GM21717 (cell line): Measurements from ENCODE around the gene MISP3.

Experiments
- ATAC-seq: cut with Tn5 transposase; IDR thresholded peaks from one replicate; pipeline ENCODE4 v1.9.1; 2021; ENCODE audit warnings: mild to moderate bottlenecking, moderate library complexity; ENCODE audit not compliant: unreplicated experiment

Gene MISP3

DNA sequence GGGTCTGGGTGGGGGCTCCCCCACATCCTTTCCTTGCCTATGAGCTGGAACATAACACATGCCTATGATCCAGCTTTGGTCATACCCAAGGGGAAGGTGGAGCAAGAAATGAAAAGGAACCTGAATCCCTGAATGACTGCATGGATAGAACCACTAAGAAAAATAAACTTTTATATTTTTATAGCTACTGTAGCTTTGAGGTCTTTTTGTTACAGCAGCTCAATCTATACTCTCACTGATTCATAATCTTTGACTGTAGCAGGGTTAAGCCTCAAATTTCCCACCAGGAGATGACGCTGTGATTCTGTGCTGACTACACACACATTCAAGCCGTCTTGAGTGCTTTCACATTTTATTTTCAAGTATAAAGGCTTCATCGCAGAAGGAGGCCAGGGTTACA is 19.6 kb upstream of the MISP3 start:
- no peak for ATAC-seq

DNA sequence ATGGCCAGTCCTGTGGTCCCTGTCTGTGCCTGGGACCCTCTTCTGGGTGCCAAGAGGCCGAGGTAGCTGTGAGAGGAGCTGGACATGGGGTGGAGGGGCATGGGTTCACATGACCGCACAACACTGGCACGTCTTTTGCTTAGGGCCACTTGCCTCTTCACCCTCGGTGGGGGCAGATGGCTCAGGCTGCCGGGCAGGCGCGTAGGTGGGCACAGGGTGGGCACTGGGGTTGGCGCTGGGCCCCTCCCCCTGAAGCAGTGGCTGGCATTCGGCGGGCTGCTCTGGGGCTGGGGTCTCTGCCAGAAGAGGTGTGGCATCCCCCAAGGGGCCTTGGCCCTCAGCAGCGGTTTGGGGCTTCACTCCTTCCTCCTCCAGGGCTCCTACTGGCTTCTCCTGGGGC is 19.1 kb upstream of the MISP3 start:
- no peak for ATAC-seq

DNA sequence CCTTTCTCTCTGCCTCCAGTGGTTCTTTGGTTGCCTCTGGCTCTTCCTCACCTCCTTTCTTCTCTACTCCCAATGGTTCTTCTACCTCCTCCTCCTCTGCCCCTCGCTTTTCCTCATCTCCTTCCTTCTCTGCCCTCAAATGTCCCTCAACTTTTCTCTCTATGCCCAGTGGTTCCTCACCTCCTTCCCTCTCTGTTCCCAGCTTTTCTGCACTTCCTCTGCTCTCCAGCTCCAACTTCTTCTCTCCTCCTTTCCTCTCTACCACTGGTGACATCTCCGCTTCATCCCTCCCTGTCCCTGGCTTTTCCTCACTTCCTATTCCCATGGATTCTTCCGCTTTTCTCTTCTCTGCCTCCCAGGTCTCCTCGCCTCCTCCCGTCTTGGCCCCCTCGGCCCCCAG is 18.5 kb upstream of the MISP3 start:
- no peak for ATAC-seq

DNA sequence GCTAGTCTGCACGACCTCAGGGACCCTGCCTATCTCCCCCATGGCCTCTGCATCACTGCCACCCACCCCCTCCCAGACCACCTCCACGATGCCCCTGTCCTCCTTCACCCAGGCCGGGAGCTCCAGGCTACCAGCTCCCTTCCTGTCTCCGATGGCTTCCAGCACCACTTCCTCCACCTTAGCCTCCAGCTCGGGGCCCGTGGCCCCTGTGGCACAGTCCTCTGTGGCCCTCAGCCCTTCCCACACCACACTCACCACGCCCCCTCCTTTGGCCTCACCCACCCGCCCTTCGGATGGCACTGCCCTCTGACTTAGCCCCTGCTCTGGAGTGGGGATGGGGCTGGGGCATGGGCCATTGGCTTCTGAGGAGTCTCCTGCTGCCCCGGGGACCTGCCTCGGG is 17.9 kb upstream of the MISP3 start:
- ATAC-seq, result no peak

DNA sequence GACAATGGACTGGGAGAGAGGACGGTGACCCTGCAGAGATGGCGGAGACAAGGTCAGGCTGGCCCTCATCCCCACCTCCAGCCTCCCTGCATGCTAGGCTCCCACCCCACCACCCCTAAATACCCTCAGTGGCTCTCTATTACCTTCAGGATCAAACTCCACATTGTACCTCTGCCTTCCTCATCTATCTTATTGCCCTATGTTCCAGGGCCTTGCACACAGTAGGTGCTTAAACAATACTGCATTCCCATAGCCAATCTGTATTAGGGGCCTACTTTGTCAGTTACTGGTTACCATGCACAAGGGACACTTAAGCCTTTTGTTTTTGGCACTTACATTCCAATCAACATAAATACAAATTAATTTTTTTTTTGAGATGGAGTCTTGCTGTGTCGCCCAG is 17.2 kb upstream of the MISP3 start:
- no peak for ATAC-seq

DNA sequence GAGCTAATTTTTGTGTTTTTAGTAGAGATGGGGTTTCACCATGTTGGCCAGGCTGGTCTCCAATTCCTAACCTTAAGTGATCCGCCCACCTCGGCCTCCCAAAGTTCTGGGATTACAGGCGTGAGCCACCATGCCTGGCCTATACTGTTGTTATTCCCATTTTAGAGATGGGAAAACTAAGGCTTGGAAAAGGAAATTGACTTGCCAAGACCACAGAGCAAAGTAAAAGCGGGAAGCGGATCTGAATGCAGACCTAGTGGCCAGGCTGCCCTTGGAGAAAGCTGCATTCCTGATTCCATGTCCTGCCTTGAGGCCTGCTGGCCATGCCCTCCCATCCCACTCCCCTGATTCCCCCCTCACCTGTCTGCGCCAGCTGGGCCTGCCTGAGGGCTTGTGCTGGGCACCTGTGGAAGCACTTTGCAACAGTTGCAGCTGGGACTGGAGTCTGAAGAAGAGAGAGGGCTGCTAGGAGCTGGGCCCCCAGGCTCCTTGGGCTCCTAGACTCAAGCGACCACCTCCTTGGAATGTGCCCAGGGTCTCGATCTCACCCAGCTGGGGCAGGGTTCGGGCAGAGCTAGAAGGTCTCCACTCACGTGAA is 16.4 kb upstream of the MISP3 start:
- no peak for ATAC-seq

DNA sequence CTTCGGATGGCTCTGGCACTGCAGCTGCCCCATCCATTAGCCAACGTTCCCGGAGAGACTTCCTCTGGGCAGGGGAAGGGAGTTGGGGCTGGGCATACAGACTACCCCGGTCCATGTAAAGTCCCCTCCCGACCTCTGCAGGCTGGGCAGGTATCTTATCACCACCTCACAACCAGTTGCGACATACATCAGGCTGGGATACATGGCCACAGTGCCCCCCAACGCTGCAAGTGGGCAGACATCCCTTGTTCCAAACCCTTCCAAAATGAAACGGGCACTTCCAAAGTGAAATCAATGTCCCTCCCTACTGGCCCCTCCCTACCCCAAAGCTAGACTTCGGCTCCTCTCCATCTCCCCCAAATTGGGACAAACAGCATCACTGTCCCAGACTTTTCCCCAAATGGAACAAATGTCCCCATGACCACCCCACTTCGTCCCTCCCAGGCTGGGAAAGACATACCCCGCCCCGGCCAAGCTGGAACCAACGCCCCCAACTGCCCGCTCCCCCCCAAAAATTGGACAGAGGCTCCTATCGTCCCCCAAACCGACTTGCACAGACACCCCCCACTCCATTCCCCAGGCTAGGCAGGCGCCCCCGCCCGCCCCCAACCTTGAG is 15.7 kb upstream of the MISP3 start:
- no peak for ATAC-seq

DNA sequence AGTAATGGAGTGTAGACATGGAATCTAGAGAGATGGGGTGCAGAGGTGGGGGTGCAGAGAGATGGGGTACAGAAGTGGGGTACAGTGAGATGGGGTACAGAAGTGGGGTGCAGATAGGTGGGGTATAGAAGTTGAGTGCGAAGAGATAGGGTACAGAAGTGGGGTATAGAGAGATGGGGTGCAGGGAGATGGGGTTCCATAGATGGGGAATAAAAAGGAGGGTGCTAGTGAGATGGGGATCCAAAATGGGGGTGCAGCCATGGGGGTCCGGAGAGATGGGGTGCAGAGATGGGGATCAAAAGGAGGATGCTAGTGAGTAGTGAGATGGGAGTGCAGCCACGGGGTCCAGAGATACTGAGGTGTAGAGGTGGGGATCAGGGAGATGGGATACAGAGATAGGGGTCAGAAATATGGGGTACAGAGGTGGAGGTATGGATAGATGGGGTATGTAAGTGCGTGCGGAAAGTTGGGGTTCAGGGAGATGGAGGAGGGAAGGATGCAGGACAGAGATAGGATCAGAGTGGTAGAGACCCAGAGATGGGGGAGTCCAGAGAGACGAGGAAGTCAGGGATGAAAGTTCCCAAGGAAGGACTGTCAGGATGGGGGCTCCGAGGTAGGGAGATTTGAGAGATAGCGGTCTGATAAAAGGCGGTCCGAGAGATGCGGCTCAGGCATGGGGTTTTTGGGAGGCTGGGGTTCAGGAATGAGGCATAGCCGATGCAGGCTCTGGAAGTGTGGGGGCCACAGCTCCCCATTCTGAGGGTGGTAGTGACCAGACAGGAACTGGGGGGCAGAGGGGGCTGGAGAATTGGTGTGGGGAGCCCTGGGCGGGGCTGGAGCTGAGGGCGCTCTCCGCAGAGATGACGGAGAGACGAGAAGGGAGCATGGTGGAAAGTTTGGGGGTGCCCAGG is 14.1 kb upstream of the MISP3 start:
- ATAC-seq, result no peak

DNA sequence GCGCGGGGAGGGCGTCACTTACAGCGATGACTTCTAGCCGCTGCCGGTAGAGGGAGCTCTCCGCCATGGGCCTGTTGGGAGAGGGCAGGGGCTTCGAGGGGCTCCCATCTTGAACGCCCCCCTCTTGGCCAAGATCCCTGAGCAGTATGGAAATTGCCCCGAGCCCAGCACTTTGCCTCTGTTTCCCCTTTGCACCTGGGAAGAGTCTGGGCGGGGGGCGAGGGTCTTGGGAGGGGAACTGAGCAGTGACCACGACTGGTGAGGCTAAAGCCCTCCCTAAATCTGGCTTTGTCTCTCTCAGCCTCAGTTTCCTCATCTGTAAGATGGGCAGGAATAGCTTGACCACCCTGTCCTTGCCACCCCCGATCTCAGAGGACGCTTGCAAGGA is 13.5 kb upstream of the MISP3 start:
- ATAC-seq, result no peak

DNA sequence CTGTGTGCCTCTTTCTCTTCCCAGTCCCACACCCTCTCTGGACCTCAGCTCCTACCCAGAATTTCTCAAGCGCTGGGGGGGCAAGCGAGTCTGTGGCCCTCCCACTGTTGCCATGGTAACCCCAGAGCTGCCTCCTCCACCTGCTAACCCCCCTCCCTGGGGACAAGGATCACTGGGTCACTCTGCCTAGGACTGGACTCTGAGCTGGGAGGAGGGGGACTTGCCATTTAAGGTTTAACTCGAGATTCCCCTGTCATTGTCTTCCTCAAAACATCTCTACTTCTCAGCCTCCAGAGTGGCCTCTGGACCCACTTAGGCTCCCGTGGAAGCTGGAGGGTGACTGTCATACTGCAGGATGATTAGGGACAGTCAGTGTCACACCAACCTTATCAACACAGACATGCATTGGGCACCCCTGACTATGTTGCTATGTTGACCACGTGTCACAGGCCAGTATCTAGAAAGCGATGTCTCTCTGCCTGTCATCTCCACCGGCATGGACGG is 12.9 kb upstream of the MISP3 start:
- no peak for ATAC-seq

DNA sequence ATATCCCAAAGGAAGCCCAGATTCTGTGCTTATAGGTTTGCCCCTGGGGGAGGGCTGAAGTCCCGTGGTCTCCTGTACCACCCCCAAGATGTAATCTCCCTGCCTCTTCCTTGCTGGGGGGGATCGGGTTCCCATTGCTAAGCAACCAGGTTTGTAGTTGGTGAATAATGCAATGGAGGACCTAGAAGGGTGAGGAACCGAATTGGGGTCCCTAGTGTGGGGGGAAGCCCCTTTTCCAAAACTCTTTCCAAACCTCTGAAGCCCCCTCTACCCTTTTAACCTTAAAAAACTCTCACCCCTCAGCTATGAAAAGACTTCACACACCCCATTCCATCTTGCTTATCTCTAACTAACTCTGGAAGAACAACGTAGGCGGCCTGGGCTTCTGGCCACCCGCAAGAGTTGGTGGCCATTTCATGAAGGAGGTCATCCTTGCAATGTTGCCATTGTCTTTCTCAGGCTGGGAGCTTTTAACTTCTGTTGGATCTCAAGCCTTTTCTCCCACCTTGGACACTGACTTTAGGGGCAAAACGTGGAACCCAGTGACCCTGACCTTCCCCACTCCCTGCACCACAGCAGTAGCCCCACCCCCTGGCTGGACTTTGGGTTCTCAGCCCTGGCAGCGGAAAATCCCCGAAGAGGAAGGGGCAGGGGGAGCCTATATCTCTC is 11.4 kb upstream of the MISP3 start:
- ATAC-seq, result no peak

DNA sequence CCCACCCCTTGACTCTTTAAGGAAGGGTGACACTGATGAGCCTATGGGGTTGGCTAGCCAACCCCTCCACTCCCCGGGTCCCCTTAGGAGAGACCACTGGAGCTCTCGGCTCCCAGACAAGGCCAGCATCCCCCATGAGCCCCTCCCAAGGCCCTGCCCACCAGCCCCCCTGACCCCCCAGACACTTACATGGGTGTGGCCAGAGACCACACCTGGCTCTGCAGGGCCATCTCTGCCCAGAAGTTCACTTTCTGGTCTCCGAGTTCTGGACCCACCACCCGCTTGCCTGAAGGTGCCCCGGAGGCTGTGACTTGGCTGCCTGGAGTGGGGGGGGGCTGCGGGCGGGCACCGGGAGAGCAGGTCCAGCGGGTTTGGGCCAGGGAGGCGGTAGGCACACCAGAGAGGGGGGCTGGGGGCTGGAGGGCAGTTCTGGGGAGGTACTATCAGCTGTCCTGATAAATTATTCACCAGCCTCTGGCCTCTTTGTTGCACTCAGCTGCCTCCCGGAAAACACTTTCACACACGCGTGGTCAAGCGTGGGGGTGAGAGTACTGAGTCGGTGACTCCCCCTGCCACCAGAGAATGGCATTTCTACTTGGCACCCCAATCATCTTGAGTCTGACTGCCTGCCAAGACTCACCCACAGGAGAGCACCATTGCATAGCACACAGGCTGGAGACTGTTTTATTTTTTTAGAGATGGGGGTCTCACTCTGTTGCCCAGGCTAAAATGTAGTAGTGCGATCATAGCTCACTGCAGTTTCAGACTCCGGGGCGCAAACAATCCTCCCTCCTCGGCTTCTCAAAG is 10.6 kb upstream of the MISP3 start, which contains the start of gene PALM3:
Gene PALM3, minus strand, starts transcription at position 326 of the 807 bp plus-strand sequence. Its CDS starts 96 bp downstream, at position 230.
- no peak for ATAC-seq

DNA sequence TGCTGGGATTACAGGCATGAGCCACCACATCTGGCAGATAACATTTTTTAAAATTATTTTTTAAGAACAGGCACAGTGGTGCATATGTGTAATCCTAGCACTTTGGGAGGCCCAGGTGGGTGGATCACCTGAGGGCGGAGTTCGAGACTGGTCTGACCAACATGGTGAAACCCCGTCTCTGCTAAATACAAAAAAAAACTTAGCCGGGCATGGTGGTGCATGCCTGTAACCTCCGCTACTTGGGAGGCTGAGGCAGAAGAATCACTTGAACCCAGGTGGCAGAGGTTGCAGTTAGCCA is 10.1 kb upstream of the MISP3 start:
- no peak for ATAC-seq

DNA sequence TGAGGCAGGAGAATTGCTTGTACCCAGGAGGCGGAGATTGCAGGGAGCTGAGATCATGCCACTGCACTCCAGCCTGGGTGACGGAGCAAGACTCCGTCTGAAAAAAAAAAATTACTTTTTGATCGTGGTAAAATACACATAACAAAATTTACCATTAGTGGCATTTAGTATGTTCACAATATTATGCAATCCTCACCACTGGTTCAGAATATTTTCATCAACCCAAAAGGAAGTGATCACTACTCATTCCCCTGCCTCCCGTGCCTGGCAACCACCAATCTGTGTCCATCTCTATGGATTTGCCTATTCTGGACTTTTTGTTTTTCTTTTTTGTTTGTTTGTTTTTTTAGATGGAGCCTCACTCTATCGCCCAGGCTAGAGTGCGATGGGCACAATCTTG is 9.5 kb upstream of the MISP3 start:
- no peak for ATAC-seq

DNA sequence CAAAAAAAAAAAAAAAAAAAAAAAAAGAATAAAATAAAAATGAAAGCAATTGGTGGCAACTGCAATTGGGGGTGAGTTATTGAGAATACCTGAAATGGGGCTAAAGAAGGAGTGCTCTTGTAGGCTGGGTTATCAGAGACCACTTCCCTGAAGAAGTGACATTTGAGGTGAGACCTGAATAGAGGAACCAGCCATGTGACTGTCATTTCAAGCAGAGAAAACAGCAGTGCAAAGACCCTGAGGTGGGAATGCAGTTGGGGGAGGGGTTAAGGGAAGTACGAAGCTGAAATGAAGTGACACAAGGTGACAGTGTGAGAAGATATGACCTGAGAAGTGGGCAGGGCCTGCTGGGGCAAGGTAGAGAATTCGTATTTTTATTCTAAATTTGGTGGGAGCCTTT is 6.5 kb upstream of the MISP3 start:
- ATAC-seq, result no peak

DNA sequence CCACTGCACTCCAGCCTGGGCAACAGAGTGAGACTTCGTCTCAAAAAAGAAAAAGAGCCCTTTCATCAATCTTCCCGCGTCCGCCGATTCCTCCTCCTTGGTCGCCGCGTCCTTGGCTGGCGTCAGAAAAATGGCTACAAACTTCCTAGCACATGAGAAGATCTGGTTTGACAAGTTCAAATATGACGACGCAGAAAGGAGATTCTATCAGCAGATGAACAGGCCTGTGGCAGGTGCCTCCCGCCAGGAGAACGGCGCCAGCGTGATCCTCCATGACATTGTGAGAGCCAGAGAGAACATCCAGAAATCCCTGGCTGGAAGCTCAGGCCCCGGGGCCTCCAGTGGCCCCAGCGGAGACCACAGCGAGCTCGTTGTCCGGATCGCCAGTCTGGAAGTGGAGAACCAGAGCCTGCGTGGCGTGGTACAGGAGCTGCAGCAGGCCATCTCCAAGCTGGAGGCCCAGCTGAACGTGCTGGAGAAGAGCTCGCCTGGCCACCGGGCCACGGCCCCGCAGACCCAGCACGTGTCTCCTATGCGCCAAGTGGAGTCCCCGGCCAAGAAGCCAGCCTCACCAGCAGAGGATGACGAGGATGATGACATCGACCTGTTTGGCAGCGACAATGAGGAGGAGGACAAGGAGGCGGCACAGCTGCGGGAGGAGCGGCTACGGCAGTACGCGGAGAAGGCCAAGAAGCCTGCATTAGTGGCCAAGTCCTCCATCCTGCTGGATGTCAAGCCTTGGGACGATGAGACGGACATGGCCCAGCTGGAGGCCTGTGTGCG is 2.1 kb upstream of the MISP3 start:
- no peak for ATAC-seq

DNA sequence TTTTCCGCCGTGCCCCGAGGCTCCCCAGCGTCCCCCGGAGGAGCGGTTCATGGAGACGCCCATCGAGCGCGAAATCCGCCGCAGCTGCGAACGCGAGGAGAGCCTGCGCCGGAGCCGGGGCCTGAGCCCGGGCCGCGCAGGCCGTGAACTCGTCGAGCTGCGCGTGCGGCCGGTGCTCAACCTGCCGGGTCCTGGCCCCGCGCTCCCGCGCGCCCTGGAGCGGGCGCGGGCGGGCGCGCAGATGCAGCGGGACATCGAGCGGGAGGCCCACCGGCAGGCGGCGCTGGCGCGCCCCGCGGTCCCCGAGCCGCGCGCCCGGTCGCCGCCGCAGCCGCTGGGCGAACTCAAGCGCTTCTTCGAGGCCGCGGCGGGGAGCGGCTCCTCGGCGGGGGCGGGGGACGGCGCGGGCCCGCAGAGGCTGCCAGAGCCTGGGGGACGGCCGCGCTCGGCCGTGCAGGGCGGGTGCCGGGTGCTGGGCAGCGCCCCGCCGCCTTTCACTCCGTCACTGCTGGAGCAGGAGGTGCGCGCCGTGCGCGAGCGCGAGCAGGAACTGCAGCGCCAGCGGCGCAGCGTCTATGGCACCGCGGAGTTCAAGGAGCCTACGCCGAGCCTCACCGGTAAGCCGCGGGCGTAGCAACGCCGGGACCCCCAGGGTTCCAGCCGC is 807 bp downstream of the MISP3 start:
- no peak for ATAC-seq

DNA sequence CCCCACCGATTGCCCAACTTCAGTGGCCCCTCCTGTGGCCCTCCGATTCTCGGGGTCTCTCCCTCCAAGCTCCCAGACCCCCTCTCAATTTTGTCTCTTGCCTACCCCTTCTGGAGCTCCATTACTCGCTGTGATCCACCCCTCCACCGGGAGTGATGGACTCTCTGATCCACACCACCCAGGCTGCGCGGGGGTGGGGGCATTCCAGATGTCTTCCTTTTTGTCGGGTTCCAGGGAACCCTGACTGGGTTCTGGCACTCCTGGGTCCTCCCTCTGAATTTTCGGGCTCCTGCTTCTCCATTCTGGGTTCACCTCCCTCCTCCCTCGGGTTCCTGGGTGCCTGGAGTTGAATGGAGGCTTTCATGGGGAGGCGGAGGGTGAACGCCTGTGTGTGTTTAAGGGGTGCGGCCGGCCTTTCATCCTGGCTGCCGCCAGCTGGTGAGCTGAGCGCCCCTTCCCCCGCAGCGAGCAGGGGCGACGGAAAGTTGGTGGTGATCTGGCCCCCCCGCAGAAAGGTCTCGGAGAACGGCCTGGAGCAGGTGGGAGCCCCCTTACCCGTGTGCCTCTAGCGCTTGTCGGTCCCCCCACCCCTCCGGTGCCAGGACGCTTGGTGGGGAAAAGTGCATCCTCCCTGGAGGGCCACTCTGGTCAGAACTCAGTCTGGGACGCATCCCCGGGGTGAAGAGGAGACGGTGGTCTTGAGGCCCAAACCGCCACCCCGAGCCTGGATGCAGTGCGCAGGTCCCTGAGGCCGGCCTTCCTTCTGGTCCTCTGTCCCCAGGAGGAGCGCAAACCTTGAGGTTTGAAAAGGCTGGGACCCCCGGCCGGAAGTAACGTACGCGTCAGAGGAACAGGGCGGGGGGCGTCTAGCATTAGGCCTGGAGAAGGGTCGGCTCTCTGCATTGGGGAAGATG is 1.6 kb downstream of the MISP3 start:
- no peak for ATAC-seq
